GM18951 (cell line): ENCODE data around the gene TEPSIN.

Experiments used
- POLR2A ChIP-seq: IDR thresholded peaks from 4 replicates; pipeline ENCODE4 v1.6.1; 2011; ENCODE audit warnings: mild to moderate bottlenecking; ENCODE audit not compliant: insufficient read length, insufficient read depth; ENCODE audit errors: extremely low read depth
- in situ Hi-C: fragments of 300-500 bp; cut with MboI; formaldehyde crosslinking; loops from one replicate; pipeline ENCODE4 v1.12.0; 2022; ENCODE audit warnings: low sequenced_read_pairs, mixed read lengths, inconsistent platforms; ENCODE audit not compliant: unreplicated experiment

TEPSIN gene

GRCh38 chr17:81207610-81208581 is 31.0 kb downstream of the TEPSIN start:
- in situ Hi-C loops = no loop called here
- TF ChIP-seq POLR2A = no peak

GRCh38 chr17:81206657-81207056 is 32.2 kb downstream of the TEPSIN start:
- in situ Hi-C loops = no loop called here
- no peak for TF ChIP-seq POLR2A

GRCh38 chr17:81206166-81206565 is 32.7 kb downstream of the TEPSIN start:
- in situ Hi-C loops = no loop called here
- no peak for TF ChIP-seq POLR2A

GRCh38 chr17:81204578-81204977 is 34.3 kb downstream of the TEPSIN start:
- TF ChIP-seq POLR2A = no peak
- in situ Hi-C loops = no loop called here

GRCh38 chr17:81203136-81203535 is 35.7 kb downstream of the TEPSIN start:
- no peak for TF ChIP-seq POLR2A
- in situ Hi-C loops = no loop called here

- no peak for TF ChIP-seq POLR2A
- in situ Hi-C loops = no loop called here
These were observed 36.5 kb downstream of the TEPSIN start for GRCh38 chr17:81202318-81202717.

- no peak for TF ChIP-seq POLR2A
- in situ Hi-C loops = no loop called here
These were observed 37.9 kb downstream of the TEPSIN start for GRCh38 chr17:81200695-81201580.

- in situ Hi-C loops = no loop called here
- no peak for TF ChIP-seq POLR2A
These were observed 38.7 kb downstream of the TEPSIN start for GRCh38 chr17:81200201-81200600.

- in situ Hi-C loops = no loop called here
- no peak for TF ChIP-seq POLR2A
These were observed 39.4 kb downstream of the TEPSIN start for GRCh38 chr17:81199482-81199830.

- in situ Hi-C loops = no loop called here
- no peak for TF ChIP-seq POLR2A
These were observed 39.9 kb downstream of the TEPSIN start for GRCh38 chr17:81198826-81199481.

- in situ Hi-C loops = no loop called here
- TF ChIP-seq POLR2A = no peak
These were observed 40.9 kb downstream of the TEPSIN start for GRCh38 chr17:81197831-81198490.

GRCh38 chr17:81197409-81197795 is 41.5 kb downstream of the TEPSIN start:
- no peak for TF ChIP-seq POLR2A
- in situ Hi-C loops = no loop called here
